ENCODE measurements around the gene MINDY4. TPM values are rescaled to one million over a fixed set of nuclear protein-coding genes. Genes with fewer than 3 reads are reported as not detected.

Gene MINDY4
- total and polyA plus RNA-seq, 2 of the 13 experiments (the other 11 are each of a cell fraction or from before 2014, with no cell fraction given), result not detected

DNA sequence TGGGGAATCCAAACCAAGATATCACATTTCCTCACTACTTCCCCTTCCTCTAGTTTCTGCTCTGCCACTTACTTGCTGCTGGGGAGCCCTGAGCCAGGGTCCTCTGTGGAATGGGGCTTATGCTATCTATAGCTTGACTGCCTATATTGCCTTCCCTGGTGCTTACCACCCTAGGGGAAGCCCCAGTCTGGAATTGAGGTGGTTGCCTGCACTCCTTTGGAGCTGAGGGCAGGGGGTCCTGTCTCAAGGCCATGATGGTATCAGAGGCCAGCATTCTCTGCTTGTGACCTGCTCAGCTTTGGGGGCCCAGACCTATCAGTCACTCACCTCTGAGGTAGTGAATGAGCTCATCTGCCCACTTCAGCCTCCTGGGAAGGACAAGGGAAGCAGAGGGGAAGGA is 48.5 kb upstream of the MINDY4 start:
- TF ChIP-seq NR2F6 (IDR thresholded peaks at IDR 0.05), result no peak
- no peak for TF ChIP-seq NR2F6 (CRISPR knock-in tag; IDR thresholded peaks at IDR 0.05)
- TF ChIP-seq, protein P1, sequence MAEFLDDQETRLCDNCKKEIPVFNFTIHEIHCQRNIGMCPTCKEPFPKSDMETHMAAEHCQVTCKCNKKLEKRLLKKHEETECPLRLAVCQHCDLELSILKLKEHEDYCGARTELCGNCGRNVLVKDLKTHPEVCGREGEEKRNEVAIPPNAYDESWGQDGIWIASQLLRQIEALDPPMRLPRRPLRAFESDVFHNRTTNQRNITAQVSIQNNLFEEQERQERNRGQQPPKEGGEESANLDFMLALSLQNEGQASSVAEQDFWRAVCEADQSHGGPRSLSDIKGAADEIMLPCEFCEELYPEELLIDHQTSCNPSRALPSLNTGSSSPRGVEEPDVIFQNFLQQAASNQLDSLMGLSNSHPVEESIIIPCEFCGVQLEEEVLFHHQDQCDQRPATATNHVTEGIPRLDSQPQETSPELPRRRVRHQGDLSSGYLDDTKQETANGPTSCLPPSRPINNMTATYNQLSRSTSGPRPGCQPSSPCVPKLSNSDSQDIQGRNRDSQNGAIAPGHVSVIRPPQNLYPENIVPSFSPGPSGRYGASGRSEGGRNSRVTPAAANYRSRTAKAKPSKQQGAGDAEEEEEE (CRISPR knock-in tag; IDR thresholded peaks at IDR 0.05; ENCODE audit: borderline replicate concordance), result no peak
- TF ChIP-seq ZNF207 (IDR thresholded peaks at IDR 0.05; ENCODE audit: borderline replicate concordance), result no peak
- TF ChIP-seq ZNF431 (CRISPR knock-in tag; IDR thresholded peaks at IDR 0.05; ENCODE audit: borderline replicate concordance, low read depth), result no peak
- TF ChIP-seq, protein P2, sequence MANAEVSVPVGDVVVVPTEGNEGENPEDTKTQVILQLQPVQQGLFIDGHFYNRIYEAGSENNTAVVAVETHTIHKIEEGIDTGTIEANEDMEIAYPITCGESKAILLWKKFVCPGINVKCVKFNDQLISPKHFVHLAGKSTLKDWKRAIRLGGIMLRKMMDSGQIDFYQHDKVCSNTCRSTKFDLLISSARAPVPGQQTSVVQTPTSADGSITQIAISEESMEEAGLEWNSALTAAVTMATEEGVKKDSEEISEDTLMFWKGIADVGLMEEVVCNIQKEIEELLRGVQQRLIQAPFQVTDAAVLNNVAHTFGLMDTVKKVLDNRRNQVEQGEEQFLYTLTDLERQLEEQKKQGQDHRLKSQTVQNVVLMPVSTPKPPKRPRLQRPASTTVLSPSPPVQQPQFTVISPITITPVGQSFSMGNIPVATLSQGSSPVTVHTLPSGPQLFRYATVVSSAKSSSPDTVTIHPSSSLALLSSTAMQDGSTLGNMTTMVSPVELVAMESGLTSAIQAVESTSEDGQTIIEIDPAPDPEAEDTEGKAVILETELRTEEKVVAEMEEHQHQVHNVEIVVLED (CRISPR knock-in tag; IDR thresholded peaks at IDR 0.05; ENCODE audit: borderline replicate concordance), result no peak
- TF ChIP-seq AGO2 (optimal IDR thresholded peaks at IDR 0.05; ENCODE audit: low read depth, low read length), result no peak
- TF ChIP-seq KMT2A (CRISPR knock-in tag; IDR thresholded peaks at IDR 0.05), result no peak
- TF ChIP-seq, protein P3, sequence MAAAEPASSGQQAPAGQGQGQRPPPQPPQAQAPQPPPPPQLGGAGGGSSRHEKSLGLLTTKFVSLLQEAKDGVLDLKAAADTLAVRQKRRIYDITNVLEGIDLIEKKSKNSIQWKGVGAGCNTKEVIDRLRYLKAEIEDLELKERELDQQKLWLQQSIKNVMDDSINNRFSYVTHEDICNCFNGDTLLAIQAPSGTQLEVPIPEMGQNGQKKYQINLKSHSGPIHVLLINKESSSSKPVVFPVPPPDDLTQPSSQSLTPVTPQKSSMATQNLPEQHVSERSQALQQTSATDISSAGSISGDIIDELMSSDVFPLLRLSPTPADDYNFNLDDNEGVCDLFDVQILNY (CRISPR knock-in tag; conservative IDR thresholded peaks at IDR 0.05), result no peak
- TF ChIP-seq, protein P4, sequence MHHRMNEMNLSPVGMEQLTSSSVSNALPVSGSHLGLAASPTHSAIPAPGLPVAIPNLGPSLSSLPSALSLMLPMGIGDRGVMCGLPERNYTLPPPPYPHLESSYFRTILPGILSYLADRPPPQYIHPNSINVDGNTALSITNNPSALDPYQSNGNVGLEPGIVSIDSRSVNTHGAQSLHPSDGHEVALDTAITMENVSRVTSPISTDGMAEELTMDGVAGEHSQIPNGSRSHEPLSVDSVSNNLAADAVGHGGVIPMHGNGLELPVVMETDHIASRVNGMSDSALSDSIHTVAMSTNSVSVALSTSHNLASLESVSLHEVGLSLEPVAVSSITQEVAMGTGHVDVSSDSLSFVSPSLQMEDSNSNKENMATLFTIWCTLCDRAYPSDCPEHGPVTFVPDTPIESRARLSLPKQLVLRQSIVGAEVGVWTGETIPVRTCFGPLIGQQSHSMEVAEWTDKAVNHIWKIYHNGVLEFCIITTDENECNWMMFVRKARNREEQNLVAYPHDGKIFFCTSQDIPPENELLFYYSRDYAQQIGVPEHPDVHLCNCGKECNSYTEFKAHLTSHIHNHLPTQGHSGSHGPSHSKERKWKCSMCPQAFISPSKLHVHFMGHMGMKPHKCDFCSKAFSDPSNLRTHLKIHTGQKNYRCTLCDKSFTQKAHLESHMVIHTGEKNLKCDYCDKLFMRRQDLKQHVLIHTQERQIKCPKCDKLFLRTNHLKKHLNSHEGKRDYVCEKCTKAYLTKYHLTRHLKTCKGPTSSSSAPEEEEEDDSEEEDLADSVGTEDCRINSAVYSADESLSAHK (CRISPR knock-in tag; IDR thresholded peaks at IDR 0.05; ENCODE audit: borderline replicate concordance), result no peak
- TF ChIP-seq ZNF343 (CRISPR knock-in tag; IDR thresholded peaks at IDR 0.05), result no peak
- TF ChIP-seq, protein P5, sequence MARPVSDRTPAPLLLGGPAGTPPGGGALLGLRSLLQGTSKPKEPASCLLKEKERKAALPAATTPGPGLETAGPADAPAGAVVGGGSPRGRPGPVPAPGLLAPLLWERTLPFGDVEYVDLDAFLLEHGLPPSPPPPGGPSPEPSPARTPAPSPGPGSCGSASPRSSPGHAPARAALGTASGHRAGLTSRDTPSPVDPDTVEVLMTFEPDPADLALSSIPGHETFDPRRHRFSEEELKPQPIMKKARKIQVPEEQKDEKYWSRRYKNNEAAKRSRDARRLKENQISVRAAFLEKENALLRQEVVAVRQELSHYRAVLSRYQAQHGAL (CRISPR knock-in tag; IDR thresholded peaks at IDR 0.05; ENCODE audit: not compliant biosample characterization), result no peak
- TF ChIP-seq ZNF260 (CRISPR knock-in tag; IDR thresholded peaks at IDR 0.05; ENCODE audit: borderline replicate concordance, low read depth), result no peak
- no peak for TF ChIP-seq RORA (CRISPR knock-in tag; IDR thresholded peaks at IDR 0.05)
- TF ChIP-seq KLF13 (CRISPR knock-in tag; IDR thresholded peaks at IDR 0.05), result no peak
- H4K20me1 ChIP-seq (ENCODE audit: insufficient read depth, low read length), result no peaks in the 10 kb centered on the region
- H3K79me2 ChIP-seq (ENCODE audit: insufficient read depth, low read length), result no peaks in the 10 kb centered on the region
- no peak overlapping the region for H3K27ac ChIP-seq (ENCODE audit: extremely low read length, insufficient read depth, low read length)
- H3K9me3 ChIP-seq (ENCODE audit: low read length), result peaks cover 18% of the 10 kb centered on the region
- FAIRE-seq (no peak), ATAC-seq (no peak), DNase-seq (ENCODE audit: low spot score) (no peak)
- H3K27me3 ChIP-seq (ENCODE audit: control insufficient read depth in 1 of 2, insufficient read depth in 2 of 2, low read length in 2 of 2), result peaks cover 4 to 8% of the 10 kb centered on the region in 2 experiments; a peak in 2 of 5 replicates
- POLR2A ChIA-PET, result no interaction called here
- H3K4me1 ChIP-seq (ENCODE audit: insufficient read depth, low read length), result no peaks in the 10 kb centered on the region
- in situ Hi-C loops (cut with HindIII; ENCODE audit: extremely low pct_ligation_motif_present, low pct_unique_long_range_greater_than_20kb) (no loop called here), intact Hi-C loops (cut with micrococcal nuclease; ENCODE audit: unreplicated experiment) (no loop called here)
- no peak overlapping the region for H2AFZ ChIP-seq (ENCODE audit: low read length)
- no peak overlapping the region for H3K4me2 ChIP-seq (ENCODE audit: low read depth, low read length)
- BruUV-seq (replicated peaks), result no TSS peak
- H3K9ac ChIP-seq (ENCODE audit: insufficient read depth, low read depth, low read length), result no peak overlapping the region
- no peak overlapping the region for H3K4me3 ChIP-seq (replicated peaks in 1 of 3; ENCODE audit: insufficient read depth in 1 of 3, low read depth in 2 of 3, low read length in 3 of 3)
- CTCF ChIA-PET (ENCODE audit: low intra/inter-chr PET ratio, low total read pairs), result no interaction called here
- H3K36me3 ChIP-seq (replicated peaks in 1 of 2; ENCODE audit: control insufficient read depth in 1 of 2, insufficient read depth in 2 of 2, low read length in 2 of 2), result no peaks in the 10 kb centered on the region

Measured in HepG2 (cell line).